ENCODE results near the gene SPHK2. TPM values are rescaled to one million over a fixed set of nuclear protein-coding genes. Genes with fewer than 3 reads are reported as not detected.

SPHK2 gene
- total and polyA plus RNA-seq, 2 of the 8 experiments (the other 6 are each of a cell fraction or from before 2014, with no cell fraction given) = 43.9 to 60.9 TPM

DNA sequence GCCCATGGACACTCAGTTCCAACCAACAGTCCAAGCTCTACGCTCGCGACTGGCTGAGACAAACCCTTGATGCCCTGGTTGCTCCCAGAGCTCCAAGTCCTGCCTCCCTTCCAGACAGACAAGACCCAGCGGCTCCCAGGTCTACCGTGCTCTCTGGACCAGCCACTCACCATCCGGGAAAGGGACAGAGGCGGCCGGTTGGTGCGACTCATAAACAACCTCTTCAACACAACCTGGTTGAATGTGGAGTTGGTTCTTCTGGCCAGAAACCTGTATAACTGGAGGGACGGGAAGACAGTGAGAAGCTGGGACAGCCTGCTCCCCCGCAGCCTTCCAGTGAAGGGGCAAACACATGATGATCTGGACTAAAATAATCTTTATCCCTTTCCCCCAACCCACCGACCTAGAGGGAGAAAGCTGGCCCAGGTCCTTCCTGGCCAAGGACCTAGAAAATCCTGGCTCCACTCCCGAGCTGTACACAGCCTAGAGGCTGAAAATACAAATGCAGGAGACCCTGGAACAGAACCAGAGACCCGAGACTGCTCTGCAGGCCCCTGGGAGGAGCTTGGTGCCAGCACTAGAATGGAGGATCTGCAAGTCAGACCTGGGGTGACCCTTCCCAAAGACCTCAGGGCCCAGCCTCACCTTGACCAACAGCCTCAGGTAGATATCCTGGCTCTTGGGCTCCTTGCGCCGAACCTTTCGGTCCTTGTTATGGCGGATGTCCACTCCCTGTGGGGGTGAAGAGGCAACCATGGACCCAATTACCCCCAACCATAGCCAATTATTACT lies 2.0 kb upstream of the SPHK2 start:
- 0 out of 2 replicates have a peak overlapping the region, but pooled peaks have one; percentile 3 for H2BK5ac ChIP-seq (ENCODE audit: low read depth, low read length)
- H2AK5ac ChIP-seq (ENCODE audit: low read depth, low read length) = no peak overlapping the region
- peak overlapping the region in 3 of 4 experiments; percentile 94 to 98 (median 95); a peak in 5 of 7 replicates for H3K9ac ChIP-seq (replicated peaks in 1 of 4; ENCODE audit: extremely low read depth in 1 of 4, low read depth in 3 of 4, low read length in 3 of 4)
- no peak overlapping the region for H4K91ac ChIP-seq (replicated peaks; ENCODE audit: insufficient read length, low read length)
- H3K4ac ChIP-seq (replicated peaks; ENCODE audit: insufficient read length, low read depth, low read length) = no peak overlapping the region
- peak overlapping the region; percentile 83 to 97 (median 94); a peak in 7 of 8 replicates for H3K4me3 ChIP-seq (ENCODE audit: extremely low read depth in 1 of 4, insufficient read depth in 2 of 4, low read depth in 3 of 4, low read length in 4 of 4)
- H3K4me2 ChIP-seq (ENCODE audit: insufficient read depth in 1 of 2, low read depth in 2 of 2, low read length in 2 of 2) = peak overlapping the region; percentile 64 to 84
- H3K27me3 ChIP-seq (replicated peaks in 1 of 4; ENCODE audit: control insufficient read depth in 3 of 4, extremely low read depth in 1 of 4, insufficient read depth in 3 of 4, low read length in 3 of 4) = no peaks in the 10 kb centered on the region
- 94% methylated on average over 14 of the region's 18 CpGs; no CpG with 5 or more reads in 1 of the 2 experiments for WGBS, 2 experiments (ENCODE audit: extremely low coverage in 1 of 2, insufficient coverage in 1 of 2, insufficient read length in 1 of 2, insufficient replicate concordance in 2 of 2, low coverage in 1 of 2, low lambda C conversion rate in 2 of 2, missing lambda C conversion rate in 1 of 2)
- no peak overlapping the region for H3K14ac ChIP-seq (ENCODE audit: insufficient read length)
- H2BK12ac ChIP-seq (ENCODE audit: low read depth, low read length) = no peak overlapping the region
- POLR2A ChIA-PET (ENCODE audit: partially characterized antibody) = interaction anchor here (0.6 to 30.9 kb wide), 21 partner anchors 5 to 227 kb away, joined by 3 to 788 read pairs (median 5); partner anchors contain the start of genes CA11, DBP, FAM83E and FUT2
- CTCF ChIA-PET (ENCODE audit: partially characterized antibody) = interaction anchor here (1.0 to 7.2 kb wide), 5 partner anchors 8 to 165 kb away, joined by 3 to 37 read pairs (median 3); no protein-coding TSS in a partner anchor
- H3K4me1 ChIP-seq (replicated peaks in 1 of 4; ENCODE audit: control insufficient read depth in 3 of 4, insufficient read depth in 4 of 4, low read length in 3 of 4) = peaks cover 3 to 45% (median 36%) of the 10 kb centered on the region in 4 experiments
- 0 out of 2 replicates have a peak overlapping the region, but pooled peaks have one; percentile 18 for H3K27ac ChIP-seq (ENCODE audit: low read depth, low read length)
- no peak overlapping the region for H4K8ac ChIP-seq (ENCODE audit: extremely low read depth, insufficient read depth, low read length)
- no peak for FAIRE-seq
- no peak overlapping the region for H3K18ac ChIP-seq (ENCODE audit: extremely low read depth, low read length)
- no peak overlapping the region for H3K23ac ChIP-seq (ENCODE audit: insufficient read length)
- no peak overlapping the region for H2BK15ac ChIP-seq (ENCODE audit: low read length)
- H3K79me1 ChIP-seq (ENCODE audit: low read depth, low read length) = peaks cover 4% of the 10 kb centered on the region; the same call in 1 of the 2 replicates
- peaks cover 20 to 31% of the 10 kb centered on the region in 2 experiments for H3K79me2 ChIP-seq (ENCODE audit: control insufficient read depth in 1 of 2, insufficient read depth in 2 of 2, low read length in 2 of 2)
- no peak overlapping the region for H2AFZ ChIP-seq (ENCODE audit: low read length)
- DNase-seq (ENCODE audit: low read depth in 1 of 2, low spot score in 2 of 2) = no peak
- H2BK120ac ChIP-seq (replicated peaks; ENCODE audit: low read depth, low read length) = no peak overlapping the region
- H4K5ac ChIP-seq (ENCODE audit: insufficient read length, low read depth, low read length) = no peak overlapping the region
- no peaks in the 10 kb centered on the region for H3K9me3 ChIP-seq (ENCODE audit: insufficient read depth in 2 of 2, low read depth in 1 of 2, low read length in 1 of 2)
- H2BK20ac ChIP-seq (ENCODE audit: low read length) = no peak overlapping the region
- H3K36me3 ChIP-seq (ENCODE audit: control insufficient read depth in 2 of 4, insufficient read depth in 4 of 4, low read length in 3 of 4) = peaks cover 17 to 32% (median 21%) of the 10 kb centered on the region in 4 experiments
- H4K20me1 ChIP-seq (replicated peaks in 1 of 2; ENCODE audit: control insufficient read depth in 1 of 2, insufficient read depth in 2 of 2, low read length in 2 of 2) = peaks cover 25 to 39% of the 10 kb centered on the region in 2 experiments
- peaks cover 4% of the 10 kb centered on the region; the same call in 1 of the 2 replicates for H3K23me2 ChIP-seq (ENCODE audit: low read depth, low read length)
- H3K56ac ChIP-seq (replicated peaks; ENCODE audit: insufficient read length, low read depth, low read length) = no peak overlapping the region
- 0 out of 2 replicates have a peak, but pooled peaks have one; percentile 10 for TF ChIP-seq TAF1 (IDR thresholded peaks at IDR 0.05; ENCODE audit: low read depth, low read length)
- peak; percentile 18 to 38 for TF ChIP-seq POLR2A (IDR thresholded peaks at IDR 0.05; ENCODE audit: control extremely low read depth in 1 of 2, low read depth in 2 of 2, low read length in 2 of 2)
- TF ChIP-seq POLR2AphosphoS5 (IDR thresholded peaks at IDR 0.05; ENCODE audit: low read depth, low read length) = peak; percentile 44; the same call in 1 of the 2 replicates
- no peak for TF ChIP-seq RXRA (IDR thresholded peaks at IDR 0.05; ENCODE audit: insufficient read depth, low read depth, low read length)
- TF ChIP-seq GTF2F1 (IDR thresholded peaks at IDR 0.05; ENCODE audit: borderline replicate concordance, low read depth, low read length) = no peak

All from H1 (cell line).